Astrocyte (in vitro differentiated cells and primary cell): ENCODE data around the gene OSM.

Experiments
- CTCF ChIP-seq: IDR thresholded peaks from 2 replicates; pipeline ENCODE4 v1.5.1; 2011; ENCODE audit warnings: low read depth, mild to moderate bottlenecking, inconsistent platforms, low read length, moderate library complexity; ENCODE audit not compliant: insufficient read depth
- EZH2 ChIP-seq: IDR thresholded peaks from 2 replicates; pipeline ENCODE4 v1.6.1; 2012; ENCODE audit warnings: mild to moderate bottlenecking, low read length, inconsistent platforms; ENCODE audit not compliant: insufficient read depth

- TF ChIP-seq CTCF = no peak
- TF ChIP-seq EZH2 = no peak
Measured at GRCh38 chr22:30274437-30274812, 7.8 kb upstream of the OSM start.
